Renal cortical epithelial cell (primary cell): ENCODE measurements around the gene CD200R1. TPM values are rescaled to one million over a fixed set of nuclear protein-coding genes. Genes with fewer than 3 reads are reported as not detected.
A peak's percentile ranks its signal among the peaks of the same experiment; 100 is the strongest.
"Not testable (repeated sequence)": the region's sequence is repeated elsewhere in the genome, so short reads cannot be mapped to it uniquely, and the experiment has no call there.

Source experiments
- DNase-seq: peaks from one replicate; pipeline ENCODE4 v3.0.0-alpha.2; 2011; ENCODE audit warnings: low read depth
- total RNA-seq: library from RNA; depleted of rRNA; stranded (reverse); fragments of >200 nt; gene quantifications from 2 replicates; pipeline ENCODE4 v1.2.3, GENCODE V29; 2014

CD200R1 gene
- total RNA-seq, 1 donor from 2014 or later = not detected

GRCh38 chr3:112974178-112974517, 755 bp downstream of the CD200R1 start:
- DNase-seq = no peak

GRCh38 chr3:112973325-112974177, 1.4 kb downstream of the CD200R1 start:
- no peak for DNase-seq

GRCh38 chr3:112972158-112972557, 2.7 kb downstream of the CD200R1 start:
- no peak for DNase-seq

- no peak for DNase-seq
Observed at GRCh38 chr3:112967828-112968227, 7.1 kb downstream of the CD200R1 start.

- no peak for DNase-seq
Observed at GRCh38 chr3:112967425-112967824, 7.5 kb downstream of the CD200R1 start.

GRCh38 chr3:112966633-112967032, 8.3 kb downstream of the CD200R1 start:
- no peak for DNase-seq

- no peak for DNase-seq
Observed at GRCh38 chr3:112965656-112966055, 9.2 kb downstream of the CD200R1 start.

- no peak for DNase-seq
Observed at GRCh38 chr3:112963683-112964082, 11.2 kb downstream of the CD200R1 start.

- peak; percentile 11 for DNase-seq
Observed at GRCh38 chr3:112958811-112959560, 15.9 kb downstream of the CD200R1 start.

GRCh38 chr3:112956351-112956750, 18.6 kb downstream of the CD200R1 start:
- no peak for DNase-seq

GRCh38 chr3:112948346-112948838, 26.5 kb downstream of the CD200R1 start:
- DNase-seq = no peak

- DNase-seq = no peak
Observed at GRCh38 chr3:112931736-112932521, 43.0 kb downstream of the CD200R1 start.

- no peak for DNase-seq
Observed at GRCh38 chr3:112930771-112931170, 44.1 kb downstream of the CD200R1 start.

GRCh38 chr3:112925969-112926368, 48.9 kb downstream of the CD200R1 start:
- no peak for DNase-seq

GRCh38 chr3:112925560-112925959, 49.3 kb downstream of the CD200R1 start:
- DNase-seq = no peak

- not testable (repeated sequence) for DNase-seq
Observed at GRCh38 chr3:112919541-112919940, 55.4 kb downstream of the CD200R1 start.

- DNase-seq = peak; percentile 18
Observed at GRCh38 chr3:112908252-112908651, 66.7 kb downstream of the CD200R1 start.

- no peak for DNase-seq
Observed at GRCh38 chr3:112904786-112905185, 70.1 kb downstream of the CD200R1 start.

GRCh38 chr3:112900113-112900512, 74.8 kb downstream of the CD200R1 start:
- DNase-seq = no peak

GRCh38 chr3:112897791-112898190, 77.1 kb downstream of the CD200R1 start:
- no peak for DNase-seq

- peak; percentile 83 for DNase-seq
Observed at GRCh38 chr3:112894258-112894657, 80.6 kb downstream of the CD200R1 start.

- no peak for DNase-seq
Observed at GRCh38 chr3:112889357-112889756, 85.5 kb downstream of the CD200R1 start.
